ENCODE results near the gene OLFM1. TPM values are rescaled to one million over a fixed set of nuclear protein-coding genes. Genes with fewer than 3 reads are reported as not detected.
"Not testable (repeated sequence)": the region's sequence is repeated elsewhere in the genome, so short reads cannot be mapped to it uniquely, and the experiment has no call there.

Gene OLFM1
- polyA plus RNA-seq, 3 donors, result 6.5 to 24.8 (median 15.2) TPM

- no peak overlapping the region for H3K27ac ChIP-seq (ENCODE audit: low read depth, low read length)
- 22 to 63% (median 57%) methylated on average over 10 of the region's 10 CpGs for WGBS, 3 donors
Measured at GRCh38 chr9:135100241-135100681, 12.8 kb downstream of the OLFM1 start.

DNA sequence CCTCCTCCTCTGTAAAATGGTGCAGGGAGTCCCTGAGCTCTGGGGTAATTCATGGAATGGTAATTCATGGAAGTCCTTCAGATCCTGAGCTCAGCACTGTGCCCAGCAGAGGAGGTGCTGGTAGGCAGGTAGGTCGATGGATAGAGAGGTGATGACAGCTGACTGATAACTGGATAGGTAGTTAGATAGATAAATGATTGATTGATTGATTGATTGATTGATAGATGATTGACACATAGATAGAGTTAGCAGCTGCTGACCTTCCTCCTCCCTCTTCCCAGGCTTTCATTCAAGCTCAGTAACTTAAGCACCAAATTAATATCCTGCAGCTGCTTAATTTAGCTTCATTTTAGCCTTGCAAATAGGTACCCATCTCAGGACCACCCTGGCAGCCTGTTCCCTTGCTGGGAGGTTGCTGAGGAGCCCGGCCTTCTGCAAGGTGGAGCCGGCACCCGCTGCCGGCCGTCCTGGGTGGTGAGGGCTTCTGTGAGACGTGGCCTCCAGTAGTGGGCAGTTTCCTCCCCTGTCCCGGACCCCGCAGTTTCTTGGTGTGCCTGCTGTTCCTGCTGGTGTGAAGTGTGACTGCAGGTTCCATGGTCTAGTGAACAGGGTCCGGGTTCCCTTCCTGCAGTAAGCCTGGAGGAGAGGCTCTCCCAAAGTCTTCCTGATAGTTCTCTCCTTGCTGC is 13.4 kb downstream of the OLFM1 start:
- 77 to 84% (median 80%) methylated on average over 10 of the region's 10 CpGs for WGBS, 3 donors

DNA sequence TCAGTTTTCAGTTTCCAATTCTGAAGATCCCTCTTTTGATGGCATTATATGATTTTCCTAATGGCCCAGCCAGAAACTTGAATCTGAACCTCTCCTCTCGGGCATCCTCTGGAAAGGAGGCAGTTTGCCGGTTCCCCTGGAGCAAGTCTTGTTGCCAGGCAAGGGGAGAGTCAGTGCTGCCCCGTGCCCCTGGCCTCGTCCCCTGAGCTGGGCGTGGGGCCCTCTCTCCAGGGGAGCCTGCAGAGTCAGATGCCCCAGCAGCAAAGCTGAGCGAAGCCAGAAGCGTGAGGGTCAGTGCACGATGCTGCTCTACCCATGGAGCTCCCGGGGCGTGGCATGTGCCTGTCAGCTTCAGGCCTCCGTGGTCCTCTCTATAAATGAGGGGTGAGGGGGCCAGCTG is 14.0 kb downstream of the OLFM1 start:
- H3K27ac ChIP-seq (ENCODE audit: low read depth, low read length), result no peak overlapping the region
- 84 to 92% (median 88%) methylated on average over 11 of the region's 11 CpGs for WGBS, 3 donors

More for the DNA sequence above, 13.4 kb downstream of the OLFM1 start:
- no peak overlapping the region for H3K27ac ChIP-seq (ENCODE audit: low read depth, low read length)

- 80 to 91% (median 85%) methylated on average over 8 of the region's 8 CpGs for WGBS, 3 donors
- no peak overlapping the region for H3K27ac ChIP-seq (ENCODE audit: low read depth, low read length)
Measured at GRCh38 chr9:135101926-135102325, 14.5 kb downstream of the OLFM1 start.

GRCh38 chr9:135102331-135102730 is 14.9 kb downstream of the OLFM1 start:
- WGBS, 3 donors, result 84 to 93% (median 87%) methylated on average over 12 of the region's 12 CpGs
- H3K27ac ChIP-seq (ENCODE audit: low read depth, low read length), result no peak overlapping the region

DNA sequence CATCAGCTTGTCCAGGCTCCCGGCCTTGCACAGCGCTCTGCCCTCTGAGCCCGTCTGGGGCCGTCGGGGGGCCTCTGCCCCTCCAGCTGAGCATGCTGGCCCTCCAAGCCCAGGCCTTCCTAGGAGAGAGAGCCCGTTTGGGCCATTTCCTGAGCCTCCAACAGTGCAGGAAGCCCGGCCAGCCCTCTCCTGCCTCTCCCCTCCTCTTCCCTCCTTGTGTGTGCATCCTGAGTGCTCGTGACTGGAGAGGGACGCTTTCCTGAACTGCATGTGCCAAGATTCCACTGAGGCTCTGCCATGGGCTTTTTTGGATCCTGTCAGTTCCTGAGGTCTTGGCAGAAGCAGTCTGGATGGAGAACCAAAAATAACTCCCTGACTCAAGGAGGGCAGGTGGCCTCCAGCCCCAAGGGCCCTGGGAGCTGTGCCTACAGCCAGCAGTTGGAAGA is 15.6 kb downstream of the OLFM1 start:
- 44 to 70% (median 47%) methylated on average over 9 of the region's 9 CpGs for WGBS, 3 donors
- H3K27ac ChIP-seq (ENCODE audit: low read depth, low read length), result no peak overlapping the region

GRCh38 chr9:135103931-135104639 is 16.6 kb downstream of the OLFM1 start:
- no peak overlapping the region for H3K27ac ChIP-seq (ENCODE audit: low read depth, low read length)
- WGBS, 3 donors, result 68 to 72% (median 70%) methylated on average over 26 to 28 of the region's 28 CpGs

DNA sequence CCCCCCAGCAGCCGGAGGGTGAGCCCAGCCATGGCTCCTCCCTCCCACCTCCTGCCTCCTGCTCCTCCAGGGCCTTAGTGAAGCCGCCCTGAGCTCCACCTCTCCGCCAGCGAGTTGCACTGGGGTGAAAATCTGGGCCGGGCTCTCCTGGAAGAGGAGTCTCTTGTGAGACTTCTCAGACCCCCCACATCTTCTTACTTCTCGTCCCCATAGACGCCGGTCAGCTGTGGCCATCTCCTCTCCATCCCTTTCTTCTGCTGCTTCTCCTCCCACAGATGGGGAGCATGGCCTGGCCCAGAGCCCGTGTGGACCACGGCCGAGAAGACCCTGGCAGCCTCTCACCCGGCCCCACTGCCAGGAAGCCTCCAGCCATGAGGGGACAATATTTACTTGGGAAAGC is 17.3 kb downstream of the OLFM1 start:
- no peak overlapping the region for H3K27ac ChIP-seq (ENCODE audit: low read depth, low read length)
- 67 to 72% (median 67%) methylated on average over 12 of the region's 12 CpGs for WGBS, 3 donors

DNA sequence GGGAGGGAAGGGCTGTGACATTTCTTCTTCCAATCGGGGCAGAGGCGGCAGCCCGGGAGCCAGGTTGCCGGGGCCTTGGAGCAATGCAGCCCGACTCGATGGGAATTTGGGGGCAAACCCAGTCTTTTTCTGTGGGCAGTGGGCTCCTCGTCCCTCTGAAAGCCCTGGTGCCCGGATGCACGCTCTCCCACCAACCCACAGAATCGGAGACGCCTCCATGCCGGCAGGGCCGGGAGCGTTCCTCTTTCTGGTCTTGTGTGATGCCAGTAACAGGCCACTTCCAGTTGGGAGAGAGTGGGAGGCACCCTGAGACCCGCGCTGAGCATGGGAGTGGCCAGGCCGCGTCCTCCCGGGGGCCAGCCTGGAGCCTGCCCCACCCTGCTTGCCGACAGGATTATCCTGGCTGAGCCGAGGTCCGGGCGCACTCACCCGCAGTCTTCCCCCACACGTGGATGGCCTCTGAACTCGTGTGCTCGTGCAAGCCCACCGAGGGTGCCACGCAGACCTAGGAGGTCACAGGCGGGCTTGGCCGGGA is 17.8 kb downstream of the OLFM1 start:
- WGBS, 3 donors, result 71 to 74% (median 72%) methylated on average over 31 of the region's 31 CpGs
- no peak overlapping the region for H3K27ac ChIP-seq (ENCODE audit: low read depth, low read length)

DNA sequence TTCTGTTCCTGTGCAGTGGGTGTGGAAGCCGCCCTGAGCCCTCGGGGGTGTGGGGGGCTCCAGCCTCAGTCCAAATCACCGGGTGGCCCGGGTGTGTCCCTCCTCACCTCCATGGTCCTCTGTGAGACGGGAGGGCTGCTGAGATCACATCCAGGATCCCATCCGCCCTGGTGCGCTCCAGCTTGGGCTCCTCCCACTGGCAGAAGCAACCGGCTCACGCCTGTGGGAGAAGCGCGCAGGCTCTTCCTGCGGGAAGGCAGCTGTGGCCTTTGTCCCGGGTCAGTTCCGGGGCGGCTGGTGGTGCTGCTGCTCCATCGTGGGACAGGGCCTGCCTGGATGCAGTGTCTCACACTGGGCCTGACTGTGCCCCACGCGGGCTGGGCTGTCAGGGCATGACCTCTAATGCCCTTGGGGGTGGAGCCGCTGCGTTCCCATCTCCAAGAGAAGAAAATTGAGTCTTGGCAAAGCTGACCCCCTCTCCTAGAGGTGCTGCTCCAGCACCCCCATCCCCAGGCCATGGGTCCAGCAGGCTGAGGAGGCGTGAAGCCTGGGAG is 18.5 kb downstream of the OLFM1 start:
- H3K27ac ChIP-seq (ENCODE audit: low read depth, low read length), result no peak overlapping the region
- WGBS, 3 donors, result 41 to 53% (median 50%) methylated on average over 21 of the region's 21 CpGs

GRCh38 chr9:135106551-135107270 is 19.2 kb downstream of the OLFM1 start:
- H3K27ac ChIP-seq (ENCODE audit: low read depth, low read length), result no peak overlapping the region
- 76 to 81% (median 78%) methylated on average over 28 to 29 of the region's 29 CpGs for WGBS, 3 donors

GRCh38 chr9:135107581-135108235 is 20.2 kb downstream of the OLFM1 start:
- H3K27ac ChIP-seq (ENCODE audit: low read depth, low read length), result no peak overlapping the region
- WGBS, 3 donors, result 41 to 50% (median 49%) methylated on average over 10 of the region's 10 CpGs

DNA sequence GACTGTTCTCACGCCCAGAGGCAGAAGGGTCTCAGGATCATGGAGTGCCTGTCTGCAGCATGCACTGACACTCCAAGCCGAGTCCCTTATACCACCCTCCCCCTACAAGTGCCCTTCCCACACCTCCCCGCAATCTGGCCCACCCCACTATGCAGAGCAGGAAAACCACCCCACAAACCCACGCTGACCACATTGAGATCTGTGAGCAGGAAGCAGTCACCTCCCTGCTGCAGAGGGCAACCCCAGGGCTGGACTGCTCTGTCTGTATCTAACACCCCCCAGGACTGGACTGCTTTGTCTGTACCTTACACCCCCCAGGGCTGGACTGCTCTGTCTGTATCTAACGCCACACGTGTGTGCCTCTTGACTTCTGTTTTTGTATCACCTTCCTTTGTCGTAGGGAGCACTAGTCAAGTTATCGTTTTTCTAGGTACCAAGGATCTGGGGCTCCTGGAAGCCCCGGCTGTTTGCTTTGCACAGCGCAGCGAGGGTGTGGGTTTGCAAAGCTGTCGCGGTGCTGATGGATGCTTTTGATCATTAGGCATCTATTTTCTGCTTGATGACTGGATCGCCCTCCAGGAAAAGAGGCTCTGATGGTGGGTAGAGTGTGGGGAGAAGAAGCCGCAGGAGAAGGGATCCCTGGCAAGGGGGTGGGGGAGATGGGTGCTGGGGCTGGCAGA is 21.5 kb downstream of the OLFM1 start:
- 46 to 61% (median 56%) methylated on average over 15 of the region's 15 CpGs for WGBS, 3 donors

DNA sequence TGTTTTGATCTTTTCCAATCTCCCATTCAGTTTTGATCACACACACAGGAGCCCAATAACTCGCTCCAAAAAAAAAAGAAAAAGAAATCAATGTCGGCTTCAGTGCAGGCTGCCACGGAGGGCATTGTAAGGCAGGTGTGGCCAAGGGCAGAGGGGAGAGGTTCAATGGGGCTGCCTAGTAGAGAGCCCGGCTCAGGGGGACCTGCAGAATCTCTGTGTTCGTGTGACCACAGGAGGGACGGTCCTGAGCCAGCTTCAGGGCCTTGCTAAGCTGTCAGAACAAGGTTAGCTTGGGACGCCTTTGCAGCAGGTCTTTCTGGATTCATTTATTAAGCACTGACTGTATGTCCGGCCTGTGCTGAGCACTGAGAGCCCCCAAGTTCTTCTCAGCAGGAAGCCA is 22.2 kb downstream of the OLFM1 start:
- no peak overlapping the region for H3K27ac ChIP-seq (ENCODE audit: low read depth, low read length)
- WGBS, 3 donors, result 61 to 77% (median 75%) methylated on average over 8 of the region's 8 CpGs

More for the DNA sequence above, 21.5 kb downstream of the OLFM1 start:
- no peak overlapping the region for H3K27ac ChIP-seq (ENCODE audit: low read depth, low read length)

- WGBS, 3 donors, result 61 to 65% (median 61%) methylated on average over 14 of the region's 14 CpGs
- H3K27ac ChIP-seq (ENCODE audit: low read depth, low read length), result no peak overlapping the region
Measured at GRCh38 chr9:135110416-135110815, 22.9 kb downstream of the OLFM1 start.

- not testable (repeated sequence) for H3K27ac ChIP-seq (ENCODE audit: low read depth, low read length)
- WGBS, 3 donors, result 80 to 82% (median 81%) methylated on average over 12 of the region's 12 CpGs
Measured at GRCh38 chr9:135111600-135111999, 24.1 kb downstream of the OLFM1 start.

DNA sequence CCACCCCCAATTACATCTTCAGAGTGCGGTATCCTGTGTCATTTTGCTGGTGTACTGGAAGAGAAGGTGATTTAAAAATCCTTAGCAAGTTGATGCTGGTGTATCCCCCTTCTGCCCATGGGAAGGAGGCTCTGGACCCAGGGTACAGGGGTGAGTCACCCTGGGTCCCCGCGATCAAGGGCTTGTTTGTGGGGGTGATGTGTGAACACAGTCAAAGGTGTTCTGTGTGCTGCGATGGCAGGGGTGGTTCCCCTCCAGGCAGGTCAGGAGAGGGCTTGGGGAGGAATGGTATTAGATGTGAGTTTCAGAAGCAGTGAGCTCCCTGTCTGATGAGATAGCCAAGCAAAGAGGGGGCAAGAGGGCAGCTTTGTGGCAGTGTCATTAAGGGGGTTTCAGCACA is 28.9 kb downstream of the OLFM1 start:
- WGBS, 3 donors, result 79 to 95% (median 93%) methylated on average over 4 of the region's 4 CpGs
- H3K27ac ChIP-seq (ENCODE audit: low read depth, low read length), result no peak overlapping the region

GRCh38 chr9:135116881-135117280 is 29.4 kb downstream of the OLFM1 start:
- no peak overlapping the region for H3K27ac ChIP-seq (ENCODE audit: low read depth, low read length)
- WGBS, 3 donors, result 82 to 88% (median 88%) methylated on average over 9 of the region's 9 CpGs
